GM18858 (cell line): ENCODE data around the gene PGLYRP2.

Source experiments
- ATAC-seq: cut with Tn5 transposase; IDR thresholded peaks from one replicate; pipeline ENCODE4 v1.9.1; 2021; ENCODE audit not compliant: unreplicated experiment

The PGLYRP2 gene

GRCh38 chr19:15456871-15457700, 22.2 kb downstream of the PGLYRP2 start:
- no peak for ATAC-seq

- no peak for ATAC-seq
Measured at GRCh38 chr19:15456441-15456840, 22.9 kb downstream of the PGLYRP2 start.

- ATAC-seq: no peak
Measured at GRCh38 chr19:15455996-15456395, 23.3 kb downstream of the PGLYRP2 start.

GRCh38 chr19:15453906-15454860, 25.1 kb downstream of the PGLYRP2 start:
- no peak for ATAC-seq

GRCh38 chr19:15453091-15453578, 26.2 kb downstream of the PGLYRP2 start:
- no peak for ATAC-seq

- ATAC-seq: no peak
Measured at GRCh38 chr19:15452111-15453047, 26.9 kb downstream of the PGLYRP2 start.

GRCh38 chr19:15450528-15450890, 28.8 kb downstream of the PGLYRP2 start:
- ATAC-seq: no peak

- no peak for ATAC-seq
Measured at GRCh38 chr19:15449620-15450527, 29.4 kb downstream of the PGLYRP2 start, which contains the start of gene WIZ. WIZ (minus strand) TSS chr19:15449956; CDS start chr19:15448307, 1,649 bp downstream.

- ATAC-seq: no peak
Measured at GRCh38 chr19:15448778-15449619, 30.3 kb downstream of the PGLYRP2 start.

GRCh38 chr19:15448044-15448777, 31.1 kb downstream of the PGLYRP2 start:
- ATAC-seq: no peak

GRCh38 chr19:15447057-15447456, 32.2 kb downstream of the PGLYRP2 start:
- no peak for ATAC-seq

GRCh38 chr19:15445807-15446376, 33.4 kb downstream of the PGLYRP2 start:
- ATAC-seq: no peak

GRCh38 chr19:15445227-15445605, 34.1 kb downstream of the PGLYRP2 start:
- ATAC-seq: no peak

- ATAC-seq: no peak
Measured at GRCh38 chr19:15444505-15445226, 34.6 kb downstream of the PGLYRP2 start.

GRCh38 chr19:15443838-15444237, 35.5 kb downstream of the PGLYRP2 start:
- no peak for ATAC-seq

- ATAC-seq: no peak
Measured at GRCh38 chr19:15443325-15443724, 36.0 kb downstream of the PGLYRP2 start.
